Adrenal gland (tissue), 12 donors: ENCODE data around the gene ZC3H8. TPM values are rescaled to one million over a fixed set of nuclear protein-coding genes. Genes with fewer than 3 reads are reported as not detected.

Experiments used
- DNase-seq, 7 donors: peaks; one replicate each; pipeline ENCODE4 v3.0.0-alpha.2; 2019 to 2020
- H3K27ac ChIP-seq, 5 donors: fragments of 200-600 bp; sonication (generic) in 4 of 5; 1 replicate in 3 of 5; 2 replicates in 2 of 5; pipeline versions ENCODE4 v1.5.1 to v1.8.0; 2016 to 2020; ENCODE audit warnings: mild to moderate bottlenecking in 1 of 5
- H3K27me3 ChIP-seq: fragments of 200-600 bp; 2 replicates; pipeline ENCODE4 v1.8.0; 2021
- H3K36me3 ChIP-seq, 2 donors: fragments of 200-600 bp; replicated peaks in 1 of 2; 1 replicate in 1 of 2; 2 replicates in 1 of 2; pipeline versions ENCODE4 v1.5.1 to v1.8.0; 2018 to 2022
- H3K4me1 ChIP-seq, 2 donors: fragments of 200-600 bp; replicated peaks in 1 of 2; 1 replicate in 1 of 2; 2 replicates in 1 of 2; pipeline versions ENCODE4 v1.5.1 to v1.8.0; 2018 to 2021
- H3K4me3 ChIP-seq, 4 donors: fragments of 200-600 bp; sonication (generic) in 3 of 4; one replicate each; pipeline ENCODE4 v1.5.1; 2016 to 2018
- H3K9me3 ChIP-seq, 3 donors: fragments of 200-600 bp; sonication (generic) in 1 of 3; replicated peaks in 1 of 3; 1 replicate in 2 of 3; 2 replicates in 1 of 3; pipeline versions ENCODE4 v1.5.1 to v1.8.0; 2016 to 2021
- CTCF ChIP-seq, 6 experiments: fragments of 450-650 bp in 4 of 6; fragments of 200-600 bp in 2 of 6; sonication (generic) in 1 of 6; IDR thresholded peaks; 1 replicate in 5 of 6; 2 replicates in 1 of 6; pipeline versions ENCODE4 v1.5.1 to v1.8.0; 2016 to 2021; ENCODE audit warnings: antibody characterized with exemption in 6 of 6, mild to moderate bottlenecking in 2 of 6, moderate library complexity in 1 of 6
- POLR2A ChIP-seq, 2 donors: fragments of 450-650 bp; IDR thresholded peaks; one replicate each; pipeline ENCODE4 v1.6.1; 2017; ENCODE audit warnings: antibody characterized with exemption in 2 of 2, mild to moderate bottlenecking in 2 of 2, moderate library complexity in 1 of 2
- WGBS, 4 donors: extraction: QIAGEN DNeasy Blood & Tissue Kit in 2 of 4; methylation state at CpG; one replicate each; pipeline versions ENCODE4 v1.1.5 to v1.1.7; 2013 to 2017; 5-methylcytosine and 5-hydroxymethylcytosine counted together
- intact Hi-C, 2 donors: fragments of 100-400 bp; cut with DNase I; formaldehyde crosslinking; loops; one replicate each; pipeline versions ENCODE4 v1.14.1 to v1.15.0; 2022 to 2023
- polyA plus RNA-seq, 3 donors: library from polyadenylated mRNA; stranded (reverse); fragments of 200-250 nt in 2 of 3; fragments of 350-450 nt in 1 of 3; fragmentation: Illumina TruSeq in 1 of 3; extraction: RNeasy Lipid Tissue Mini Kit (QIAGEN cat#74804) in 1 of 3; gene quantifications; one replicate each; pipeline ENCODE4 v1.2.3, GENCODE V29; 2013 to 2014
- total RNA-seq, 9 donors: library from RNA; depleted of rRNA in 4 of 9; stranded (reverse); fragments of >200 nt in 4 of 9; fragments of 120-200 nt in 1 of 9; fragmentation: NEBNext Ultra II Directional in 1 of 9; extraction: Animal tissue kit (Norgen Biotek cat#: 25700) in 1 of 9; gene quantifications; one replicate each; pipeline versions ENCODE4 v1.1.0 to v1.2.4, GENCODE V29; 2013 to 2023
- donor health status: healthy with polysubstance abuse.
- donor health status: Bipolar disorder and iron deficiency.
- donor health status: DM: yes; HTN: yes; CAD: no.
- donor health status: DM: no; HTN: no; CAD: no.
- donor health status: DM: no; HTN: no; CAD: no.
- donor health status: DM: yes; HTN: yes; CAD: no.

The ZC3H8 gene
- total and polyA plus RNA-seq, 12 donors: 0.85 to 17.4 (median 7.6) TPM

GRCh38 chr2:112272669-112273068, 17.8 kb upstream of the ZC3H8 start:
- Histone ChIP-seq H3K27me3 (no peaks in the 10 kb centered on the region), H3K9me3 (no peaks in the 10 kb centered on the region), H3K36me3 (no peaks in the 10 kb centered on the region), H3K4me3 (peak overlapping the region in 1 of 4 donors; percentile 42), H3K4me1 (peaks cover 3 to 18% of the 10 kb centered on the region in 2 donors), H3K27ac (peak overlapping the region; percentile 44 to 86 (median 80))
- TF ChIP-seq POLR2A (IDR thresholded peaks at IDR 0.05): peak in 1 of 2 donors; percentile 2
- TF ChIP-seq CTCF (IDR thresholded peaks at IDR 0.05): no peak
- intact Hi-C loops: loop anchor here in 1 of 2 donors (5.0 kb wide), 1 partner anchor 160 kb away; the partner anchor contains the start of gene RGPD8
- peak in 1 of 7 donors; percentile 35 for DNase-seq
- WGBS, 4 donors: 42 to 72% (median 52%) methylated on average over 5 of the region's 5 CpGs

GRCh38 chr2:112268547-112268946, 13.7 kb upstream of the ZC3H8 start:
- Histone ChIP-seq H3K27ac (no peak overlapping the region), H3K4me3 (no peak overlapping the region), H3K4me1 (peaks cover 3 to 4% of the 10 kb centered on the region in 2 donors), H3K27me3 (no peaks in the 10 kb centered on the region), H3K9me3 (no peaks in the 10 kb centered on the region), H3K36me3 (no peaks in the 10 kb centered on the region)
- no peak for DNase-seq
- no peak for TF ChIP-seq POLR2A (IDR thresholded peaks at IDR 0.05)
- TF ChIP-seq CTCF (IDR thresholded peaks at IDR 0.05): no peak
- intact Hi-C loops: loop anchor here in 1 of 2 donors (10.0 kb wide), 1 partner anchor 374 kb away; the partner anchor contains the start of gene MERTK
- 89 to 100% (median 95%) methylated on average over 1 of the region's 1 CpG for WGBS, 4 donors

GRCh38 chr2:112262876-112263275, 8.0 kb upstream of the ZC3H8 start:
- TF ChIP-seq POLR2A (IDR thresholded peaks at IDR 0.05) (no peak), CTCF (IDR thresholded peaks at IDR 0.05) (no peak)
- no peak overlapping the region for H3K4me3 ChIP-seq

GRCh38 chr2:112260295-112260625, 5.4 kb upstream of the ZC3H8 start:
- TF ChIP-seq POLR2A (IDR thresholded peaks at IDR 0.05) (no peak), CTCF (IDR thresholded peaks at IDR 0.05) (no peak)
- Histone ChIP-seq H3K4me1 (peaks cover 0 to 5% of the 10 kb centered on the region in 2 donors), H3K4me3 (no peak overlapping the region), H3K9me3 (no peaks in the 10 kb centered on the region), H3K36me3 (no peaks in the 10 kb centered on the region), H3K27ac (no peak overlapping the region), H3K27me3 (no peaks in the 10 kb centered on the region)
- intact Hi-C loops: loop anchor here in 1 of 2 donors (10.0 kb wide), 1 partner anchor 365 kb away; the partner anchor contains the start of gene MERTK
- WGBS, 4 donors: 92 to 100% (median 98%) methylated on average over 3 of the region's 3 CpGs
- no peak for DNase-seq

More at GRCh38 chr2:112262876-112263275, 8.0 kb upstream of the ZC3H8 start:
- no peaks in the 10 kb centered on the region for H3K36me3 ChIP-seq
- H3K27ac ChIP-seq: no peak overlapping the region
- intact Hi-C loops: loop anchor here in 1 of 2 donors (10.0 kb wide), 1 partner anchor 368 kb away; the partner anchor contains the start of gene MERTK
- no peaks in the 10 kb centered on the region for H3K27me3 ChIP-seq
- no peaks in the 10 kb centered on the region for H3K9me3 ChIP-seq
- H3K4me1 ChIP-seq: no peaks in the 10 kb centered on the region
- DNase-seq: no peak
